ENCODE measurements around the gene ALK. TPM values are rescaled to one million over a fixed set of nuclear protein-coding genes. Genes with fewer than 3 reads are reported as not detected.

Gene ALK
- polyA plus RNA-seq, 2 of the 4 experiments (the other 2 are of a cell fraction): not detected

GRCh38 chr2:29388071-29388470 lies 533.3 kb downstream of the ALK start:
- ChIA-PET CTCF (interaction anchor here (1.1 kb wide), 1 partner anchor 9 kb away, joined by 3 read pairs; no protein-coding TSS in a partner anchor), POLR2A (no interaction called here)
- ATAC-seq (no peak; a peak in 1 of 6 replicates), FAIRE-seq (no peak), DNase-seq (ENCODE audit: low read depth in 1 of 2, low spot score in 1 of 2) (no peak)
- WGBS (ENCODE audit: missing lambda C conversion rate): 3% methylated on average over 2 of the region's 2 CpGs
- H3K9me3 ChIP-seq: no peaks in the 10 kb centered on the region
- no peak overlapping the region for H3K4me3 ChIP-seq
- no peaks in the 10 kb centered on the region for H3K4me1 ChIP-seq
- H3K27ac ChIP-seq: no peak overlapping the region
- H3K4me2 ChIP-seq: no peak overlapping the region
- TF ChIP-seq E2F6 (IDR thresholded peaks at IDR 0.05; ENCODE audit: borderline replicate concordance, low read depth) (no peak), EHMT2 (IDR thresholded peaks at IDR 0.05; ENCODE audit: low read depth) (no peak), GATA3 (IDR thresholded peaks at IDR 0.05; ENCODE audit: borderline replicate concordance) (no peak), MAZ (IDR thresholded peaks at IDR 0.05; ENCODE audit: borderline replicate concordance, low read depth, low read length) (no peak), HES2 (IDR thresholded peaks at IDR 0.05) (no peak), PBX3 (IDR thresholded peaks at IDR 0.05) (no peak), SREBF2 (IDR thresholded peaks at IDR 0.05) (no peak), MYC (IDR thresholded peaks at IDR 0.05; ENCODE audit: borderline replicate concordance, low read length) (no peak), REST (IDR thresholded peaks at IDR 0.05) (no peak)

- no peak for ATAC-seq
- no peak for TF ChIP-seq ZSCAN20 (CRISPR knock-in tag; IDR thresholded peaks at IDR 0.05)
- TF ChIP-seq MAX (IDR thresholded peaks at IDR 0.05): no peak
- TF ChIP-seq HOXB13 (CRISPR knock-in tag; IDR thresholded peaks at IDR 0.05; ENCODE audit: low read depth): no peak
- TF ChIP-seq RCOR1 (IDR thresholded peaks at IDR 0.05; ENCODE audit: low read depth, low read length): no peak
- no peak for TF ChIP-seq EHF (CRISPR knock-in tag; IDR thresholded peaks at IDR 0.05)
- no peaks in the 10 kb centered on the region for H3K9me3 ChIP-seq
- no peak for FAIRE-seq
- H3K4me2 ChIP-seq: no peak overlapping the region
- ChIA-PET CTCF (no interaction called here), POLR2A (no interaction called here)
- WGBS (ENCODE audit: missing lambda C conversion rate): 46% methylated on average over 2 of the region's 2 CpGs
- no peaks in the 10 kb centered on the region for H3K4me1 ChIP-seq
- no peak overlapping the region for H3K4me3 ChIP-seq
- no peak overlapping the region for H3K27ac ChIP-seq
- DNase-seq (ENCODE audit: low read depth in 1 of 2, low spot score in 1 of 2): no peak
Measured at GRCh38 chr2:29382486-29382885, 538.9 kb downstream of the ALK start.

GRCh38 chr2:29377788-29378187 lies 543.6 kb downstream of the ALK start:
- CTCF ChIA-PET: interaction anchor here (1.2 kb wide), 1 partner anchor 11 kb away, joined by 3 read pairs; no protein-coding TSS in a partner anchor
- WGBS (ENCODE audit: missing lambda C conversion rate): 3% methylated on average over 1 of the region's 1 CpG
- Histone ChIP-seq H3K4me3 (no peak overlapping the region), H3K27ac (no peak overlapping the region), H3K4me2 (no peak overlapping the region), H3K4me1 (no peaks in the 10 kb centered on the region), H3K9me3 (no peaks in the 10 kb centered on the region)
- POLR2A ChIA-PET: no interaction called here
- no peak for TF ChIP-seq TFCP2L1 (CRISPR knock-in tag; IDR thresholded peaks at IDR 0.05)
- TF ChIP-seq HDAC2 (IDR thresholded peaks at IDR 0.05): no peak
- no peak for TF ChIP-seq CHD4 (IDR thresholded peaks at IDR 0.05; ENCODE audit: borderline replicate concordance)
- no peak for TF ChIP-seq KDM1A (IDR thresholded peaks at IDR 0.05; ENCODE audit: low read depth)
- no peak for TF ChIP-seq EHF (CRISPR knock-in tag; IDR thresholded peaks at IDR 0.05)
- no peak for TF ChIP-seq NR3C1 (IDR thresholded peaks at IDR 0.05)
- TF ChIP-seq REST (IDR thresholded peaks at IDR 0.05): no peak
- DNase-seq (ENCODE audit: low read depth in 1 of 2, low spot score in 1 of 2): no peak
- no peak for ATAC-seq
- no peak for FAIRE-seq

All from A549 (cell line).